ENCODE results near the gene TMED4. TPM values are rescaled to one million over a fixed set of nuclear protein-coding genes. Genes with fewer than 3 reads are reported as not detected.
"Not testable (repeated sequence)": the region's sequence is repeated elsewhere in the genome, so short reads cannot be mapped to it uniquely, and the experiment has no call there.

TMED4 gene
- total RNA-seq, 4 donors from 2014 or later, result 76.8 to 101 (median 93.2) TPM

GRCh38 chr7:44606341-44607140 is 24.5 kb upstream of the TMED4 start, which contains the start of gene OGDH:
OGDH (plus strand) TSS chr7:44606627; CDS start chr7:44624344, 17,717 bp downstream.
- Histone ChIP-seq H3K36me3 (no peaks in the 10 kb centered on the region), H3K27ac (peak within 1 kb of the TSS; percentile 99), H3K9me3 (no peaks in the 10 kb centered on the region), H3K27me3 (no peaks in the 10 kb centered on the region), H3K4me3 (peak within 1 kb of the TSS; percentile 81), H3K4me1 (peaks cover 36% of the 10 kb centered on the region)
- 0% methylated on average over 28 of the region's 93 CpGs for WGBS
- peak; percentile 99 to 100 for DNase-seq (ENCODE audit: low spot score in 2 of 2)
- TF ChIP-seq POLR2A (IDR thresholded peaks at IDR 0.05), result peak; percentile 7 to 90
- TF ChIP-seq POLR2AphosphoS5 (IDR thresholded peaks at IDR 0.05), result peak; percentile 47 to 98 (median 94)
- no peak for TF ChIP-seq CTCF (IDR thresholded peaks at IDR 0.05)
- peak; percentile 54 for TF ChIP-seq EP300 (IDR thresholded peaks at IDR 0.05)

- no peaks in the 10 kb centered on the region for H3K36me3 ChIP-seq
- no peak for DNase-seq (ENCODE audit: low spot score in 2 of 2)
- H3K27me3 ChIP-seq, result no peaks in the 10 kb centered on the region
- H3K9me3 ChIP-seq, result no peaks in the 10 kb centered on the region
- H3K27ac ChIP-seq, result no peak overlapping the region
- peaks cover 35% of the 10 kb centered on the region for H3K4me1 ChIP-seq
- 84% methylated on average over 2 of the region's 2 CpGs for WGBS
- TF ChIP-seq EP300 (IDR thresholded peaks at IDR 0.05) (no peak), POLR2A (IDR thresholded peaks at IDR 0.05) (no peak), POLR2AphosphoS5 (IDR thresholded peaks at IDR 0.05) (no peak), CTCF (IDR thresholded peaks at IDR 0.05) (no peak)
- no peak overlapping the region for H3K4me3 ChIP-seq
Measured at GRCh38 chr7:44604941-44605340, 22.9 kb upstream of the TMED4 start.

- H3K4me1 ChIP-seq, result peaks cover 19% of the 10 kb centered on the region
- WGBS, result 81% methylated on average over 6 of the region's 6 CpGs
- TF ChIP-seq POLR2A (IDR thresholded peaks at IDR 0.05) (no peak), CTCF (IDR thresholded peaks at IDR 0.05) (no peak), EP300 (IDR thresholded peaks at IDR 0.05) (no peak), POLR2AphosphoS5 (IDR thresholded peaks at IDR 0.05) (no peak)
- H3K4me3 ChIP-seq, result no peak overlapping the region
- H3K27ac ChIP-seq, result no peak overlapping the region
- H3K27me3 ChIP-seq, result no peaks in the 10 kb centered on the region
- H3K36me3 ChIP-seq, result no peaks in the 10 kb centered on the region
- H3K9me3 ChIP-seq, result no peaks in the 10 kb centered on the region
- DNase-seq (ENCODE audit: low spot score in 2 of 2), result peak in 1 of 2 donors; percentile 34
Measured at GRCh38 chr7:44603193-44603592, 21.2 kb upstream of the TMED4 start.

- no peak for TF ChIP-seq POLR2AphosphoS5 (IDR thresholded peaks at IDR 0.05)
- no peak for TF ChIP-seq CTCF (IDR thresholded peaks at IDR 0.05)
- no peak for TF ChIP-seq POLR2A (IDR thresholded peaks at IDR 0.05)
- TF ChIP-seq EP300 (IDR thresholded peaks at IDR 0.05), result no peak
- peaks cover 12% of the 10 kb centered on the region for H3K4me1 ChIP-seq
- H3K4me3 ChIP-seq, result no peak overlapping the region
- no peaks in the 10 kb centered on the region for H3K36me3 ChIP-seq
- 75% methylated on average over 1 of the region's 1 CpG for WGBS
- DNase-seq (ENCODE audit: low spot score in 2 of 2), result peak in 1 of 2 donors; percentile 15
- no peaks in the 10 kb centered on the region for H3K27me3 ChIP-seq
- no peak overlapping the region for H3K27ac ChIP-seq
- no peaks in the 10 kb centered on the region for H3K9me3 ChIP-seq
Measured at GRCh38 chr7:44602576-44602910, 20.5 kb upstream of the TMED4 start.

- Histone ChIP-seq H3K27ac (no peak overlapping the region), H3K9me3 (no peaks in the 10 kb centered on the region), H3K4me3 (no peak overlapping the region), H3K27me3 (no peaks in the 10 kb centered on the region), H3K4me1 (no peaks in the 10 kb centered on the region), H3K36me3 (no peaks in the 10 kb centered on the region)
- peak in 1 of 2 donors; percentile 16 for DNase-seq (ENCODE audit: low spot score in 2 of 2)
- TF ChIP-seq EP300 (IDR thresholded peaks at IDR 0.05), result no peak
- TF ChIP-seq CTCF (IDR thresholded peaks at IDR 0.05), result no peak
- TF ChIP-seq POLR2A (IDR thresholded peaks at IDR 0.05), result no peak
- no peak for TF ChIP-seq POLR2AphosphoS5 (IDR thresholded peaks at IDR 0.05)
- 78% methylated on average over 3 of the region's 3 CpGs for WGBS
Measured at GRCh38 chr7:44599222-44599621, 17.2 kb upstream of the TMED4 start.

- H3K4me1 ChIP-seq, result not testable (repeated sequence)
- WGBS, result 91% methylated on average over 8 of the region's 8 CpGs
Measured at GRCh38 chr7:44597181-44597580, 15.2 kb upstream of the TMED4 start.

More at GRCh38 chr7:44597181-44597580, 15.2 kb upstream of the TMED4 start:
- not testable (repeated sequence) for H3K27me3 ChIP-seq; H3K4me3 ChIP-seq; DNase-seq (ENCODE audit: low spot score in 2 of 2); H3K27ac ChIP-seq; H3K9me3 ChIP-seq; H3K36me3 ChIP-seq

Measured in suprapubic skin (tissue), 4 donors.